Gastrocnemius medialis (tissue), 4 donors: ENCODE results near the gene POLD1. TPM values are rescaled to one million over a fixed set of nuclear protein-coding genes. Genes with fewer than 3 reads are reported as not detected.
"Not testable (repeated sequence)": the region's sequence is repeated elsewhere in the genome, so short reads cannot be mapped to it uniquely, and the experiment has no call there.

ENCODE experiments used
- ATAC-seq, 2 donors: fragments of 150-250 bp; one replicate each; pipeline ENCODE4 v1.9.1; 2016
- DNase-seq, 2 donors: peaks; one replicate each; pipeline ENCODE4 v3.0.0-alpha.2; 2019
- H3K27ac ChIP-seq, 4 donors: fragments of 200-600 bp; sonication (generic); 1 replicate in 1 of 4; 2 replicates in 3 of 4; pipeline ENCODE4 v1.5.1; 2016 to 2018; ENCODE audit warnings: mild to moderate bottlenecking in 2 of 4, moderate library complexity in 1 of 4
- H3K27me3 ChIP-seq, 3 donors: fragments of 200-600 bp; sonication (generic) in 2 of 3; 1 replicate in 1 of 3; 2 replicates in 2 of 3; pipeline versions ENCODE4 v1.5.1 to v1.6.0; 2016 to 2019; ENCODE audit warnings: mild to moderate bottlenecking in 1 of 3, moderate library complexity in 1 of 3
- H3K36me3 ChIP-seq, 2 donors: fragments of 200-600 bp; sonication (generic) in 1 of 2; one replicate each; pipeline ENCODE4 v1.5.1; 2017 to 2018
- H3K4me1 ChIP-seq, 2 donors: fragments of 200-600 bp; sonication (generic) in 1 of 2; one replicate each; pipeline ENCODE4 v1.5.1; 2016 to 2017; ENCODE audit warnings: mild to moderate bottlenecking in 2 of 2
- H3K4me3 ChIP-seq, 4 donors: fragments of 200-600 bp; sonication (generic) in 3 of 4; 1 replicate in 1 of 4; 2 replicates in 3 of 4; pipeline ENCODE4 v1.5.1; 2016 to 2019; ENCODE audit warnings: mild to moderate bottlenecking in 2 of 4
- H3K9me3 ChIP-seq, 3 donors: fragments of 200-600 bp; sonication (generic) in 2 of 3; 1 replicate in 1 of 3; 2 replicates in 2 of 3; pipeline ENCODE4 v1.5.1; 2016 to 2019
- CTCF ChIP-seq, 5 experiments: fragments of 450-650 bp in 3 of 5; fragments of 200-600 bp in 2 of 5; sonication (generic) in 2 of 5; IDR thresholded peaks in 4 of 5; conservative IDR thresholded peaks in 1 of 5; 1 replicate in 4 of 5; 2 replicates in 1 of 5; pipeline ENCODE4 v1.5.1; 2016 to 2019; ENCODE audit warnings: antibody characterized with exemption in 5 of 5, mild to moderate bottlenecking in 3 of 5, moderate library complexity in 3 of 5
- POLR2A ChIP-seq, 2 donors: fragments of 450-650 bp; IDR thresholded peaks; one replicate each; pipeline ENCODE4 v1.6.1; 2017; ENCODE audit warnings: antibody characterized with exemption in 2 of 2, mild to moderate bottlenecking in 2 of 2, moderate library complexity in 2 of 2
- in situ Hi-C, 4 donors: fragments of 200-750 bp; cut with MboI; loops; one replicate each; pipeline versions ENCODE4 v1.15.0 to v1.8.0; 2017; ENCODE audit warnings: low sequenced_read_pairs in 4 of 4
- intact Hi-C: fragments of 100-400 bp; cut with DNase I; formaldehyde crosslinking; loops from one replicate; pipeline ENCODE4 v1.15.1; 2023; ENCODE audit warnings: low total_unique reads
- total RNA-seq, 4 donors: library from RNA; depleted of rRNA; stranded (reverse); fragments of >200 nt; gene quantifications; one replicate each; pipeline versions ENCODE4 v1.1.0 to v1.2.3, GENCODE V29; 2016

The POLD1 gene
- 10 to 100 TPM in 1 of 4 donors, 1 to 10 TPM in 3; 4.0 to 18.3 (median 6.0) TPM for total RNA-seq

- H3K9me3 ChIP-seq = no peaks in the 10 kb centered on the region
- ATAC-seq (peak; percentile 93 to 94), DNase-seq (peak; percentile 95 to 97)
- peak within 1 kb of the TSS; percentile 71 to 95 (median 84) for H3K27ac ChIP-seq
- no peaks in the 10 kb centered on the region for H3K27me3 ChIP-seq
- in situ Hi-C loops (no loop called here), intact Hi-C loops (loop anchor here (1.0 to 5.0 kb wide), 3 partner anchors 8 to 418 kb away; partner anchors contain the start of gene NR1H2)
- H3K4me3 ChIP-seq = peak within 1 kb of the TSS; percentile 63 to 83 (median 76)
- peaks cover 8 to 14% of the 10 kb centered on the region in 2 donors for H3K4me1 ChIP-seq
- peaks cover 0 to 36% of the 10 kb centered on the region in 2 donors for H3K36me3 ChIP-seq
- TF ChIP-seq CTCF (IDR thresholded peaks at IDR 0.05 in 4 of 5, conservative IDR thresholded peaks at IDR 0.05 in 1 of 5) (no peak), POLR2A (IDR thresholded peaks at IDR 0.05) (peak in 1 of 2 donors; percentile 32)
Observed at GRCh38 chr19:50383852-50384684, at the start of gene POLD1. POLD1 (plus strand) TSS chr19:50384347; CDS start chr19:50398852, 14,505 bp downstream.

DNA sequence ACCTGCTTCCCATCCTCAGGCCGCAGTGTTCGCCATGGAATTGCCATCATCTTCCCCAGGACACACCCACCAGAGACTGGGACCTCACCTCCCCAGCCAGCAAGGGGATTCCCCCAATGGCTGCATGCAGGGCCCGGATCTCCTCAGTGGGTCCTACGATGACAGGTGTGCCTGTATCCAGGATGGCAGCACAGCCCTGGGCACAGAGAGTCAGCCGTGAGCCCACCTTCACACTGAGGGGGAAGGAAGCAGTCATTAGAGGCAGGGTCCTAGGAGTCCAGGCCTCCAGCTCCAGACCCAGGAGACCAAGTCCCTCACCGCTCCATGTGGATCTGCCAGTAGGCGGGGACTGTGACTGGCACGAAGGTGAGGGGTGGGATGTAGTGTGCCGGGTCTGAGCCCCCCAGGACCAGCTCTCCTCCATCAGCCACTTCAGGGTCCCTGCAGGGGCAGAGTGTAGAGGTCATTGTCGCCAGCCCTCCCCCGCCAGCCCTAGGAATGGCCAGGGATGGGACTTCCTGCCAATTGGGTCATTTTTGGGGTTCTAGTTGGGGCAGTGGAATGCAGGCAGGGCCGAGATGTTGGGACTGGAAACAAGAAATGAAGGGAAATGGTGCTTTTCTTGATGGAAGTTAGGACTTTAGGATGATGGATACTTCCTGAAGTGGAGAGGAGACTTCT, 49.3 kb upstream of the POLD1 start:
- no peaks in the 10 kb centered on the region for H3K9me3 ChIP-seq
- H3K27ac ChIP-seq = no peak overlapping the region
- DNase-seq (peak in 1 of 2 donors; percentile 9), ATAC-seq (no peak)
- intact Hi-C loops = loop anchor here (5.0 kb wide), 1 partner anchor 47 kb away; the partner anchor contains the start of gene POLD1
- peaks cover 24 to 29% of the 10 kb centered on the region in 2 donors for H3K4me1 ChIP-seq
- in situ Hi-C loops = no loop called here
- H3K27me3 ChIP-seq = peaks cover 0 to 11% (median 8%) of the 10 kb centered on the region in 3 donors
- no peaks in the 10 kb centered on the region for H3K36me3 ChIP-seq
- TF ChIP-seq CTCF (IDR thresholded peaks at IDR 0.05 in 4 of 5, conservative IDR thresholded peaks at IDR 0.05 in 1 of 5) (no peak), POLR2A (IDR thresholded peaks at IDR 0.05) (no peak)
- no peak overlapping the region for H3K4me3 ChIP-seq

DNA sequence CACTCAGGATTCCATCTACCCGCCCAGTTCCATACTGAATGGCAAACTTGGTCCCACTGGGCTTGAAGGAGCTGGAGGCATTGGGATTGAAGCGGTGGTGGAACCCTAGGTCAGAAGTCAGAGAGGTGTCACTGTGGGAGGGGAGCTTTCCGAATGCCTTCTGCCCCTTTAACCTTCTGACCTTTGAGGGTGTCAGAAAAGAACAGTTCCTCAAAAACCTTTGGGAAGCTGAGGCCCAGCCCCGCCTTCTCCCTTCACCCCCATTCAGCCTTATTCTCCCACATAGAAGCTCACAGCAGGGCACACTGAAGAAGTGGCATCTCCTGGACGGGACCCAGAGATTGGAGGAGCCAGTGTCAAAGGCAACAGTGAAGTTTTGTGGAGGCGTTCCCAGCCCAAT, 47.1 kb upstream of the POLD1 start:
- intact Hi-C loops, H3K27ac ChIP-seq, DNase-seq, H3K36me3 ChIP-seq, in situ Hi-C loops, H3K9me3 ChIP-seq, ATAC-seq, H3K4me3 ChIP-seq, H3K27me3 ChIP-seq: not testable (repeated sequence)
- peaks cover 11 to 12% of the 10 kb centered on the region in 2 donors for H3K4me1 ChIP-seq

DNA sequence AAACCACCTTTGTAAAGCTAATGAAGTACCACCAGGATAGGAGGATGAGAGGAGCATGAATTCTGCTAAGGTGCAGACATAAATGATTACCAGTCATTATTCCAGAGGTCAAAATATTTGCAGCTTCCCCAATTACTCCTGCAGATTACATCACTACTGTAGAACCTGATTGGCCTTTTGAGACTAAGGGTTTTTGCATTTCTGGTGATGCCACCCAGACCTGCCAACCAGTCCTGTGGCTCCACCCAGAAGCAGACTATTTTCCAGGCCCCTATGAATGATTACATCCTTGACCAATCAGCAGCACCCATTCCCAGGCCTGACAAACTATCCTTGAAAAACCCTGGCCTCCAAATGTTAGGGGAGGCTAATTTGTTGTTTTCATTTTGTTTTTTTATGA, 43.8 kb upstream of the POLD1 start:
- no peaks in the 10 kb centered on the region for H3K9me3 ChIP-seq
- no peak for TF ChIP-seq POLR2A (IDR thresholded peaks at IDR 0.05)
- no peak for TF ChIP-seq CTCF (IDR thresholded peaks at IDR 0.05 in 4 of 5, conservative IDR thresholded peaks at IDR 0.05 in 1 of 5)
- H3K36me3 ChIP-seq = no peaks in the 10 kb centered on the region
- H3K4me1 ChIP-seq = no peaks in the 10 kb centered on the region
- in situ Hi-C loops = no loop called here
- ATAC-seq (no peak), DNase-seq (no peak)
- H3K27ac ChIP-seq = no peak overlapping the region
- intact Hi-C loops = no loop called here
- no peak overlapping the region for H3K4me3 ChIP-seq
- no peaks in the 10 kb centered on the region for H3K27me3 ChIP-seq

DNA sequence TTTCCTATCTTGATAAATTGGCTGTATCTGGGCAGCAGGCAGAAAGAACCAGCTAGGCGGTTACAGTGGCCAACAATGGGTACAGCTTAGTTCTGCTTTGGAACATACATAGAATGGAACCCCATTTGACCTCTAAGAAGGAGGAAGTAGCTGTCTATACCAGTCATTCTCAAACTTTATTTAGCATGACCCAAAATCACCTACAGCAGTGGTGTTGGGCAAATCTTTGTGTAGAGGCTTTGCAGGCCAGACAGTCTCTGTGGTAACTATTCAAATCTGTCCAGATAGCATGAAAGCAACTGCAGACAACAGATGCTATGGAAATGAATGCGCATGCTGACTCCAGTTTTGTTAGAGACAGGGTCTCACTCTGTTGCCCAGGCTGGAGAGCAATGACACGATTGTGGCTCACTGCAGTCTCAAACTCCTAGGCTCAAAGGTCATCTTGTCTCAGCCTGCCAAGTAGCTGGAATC, 43.0 kb upstream of the POLD1 start:
- H3K27me3 ChIP-seq = no peaks in the 10 kb centered on the region
- H3K4me1 ChIP-seq = no peaks in the 10 kb centered on the region
- in situ Hi-C loops = no loop called here
- TF ChIP-seq CTCF (IDR thresholded peaks at IDR 0.05 in 4 of 5, conservative IDR thresholded peaks at IDR 0.05 in 1 of 5) (no peak), POLR2A (IDR thresholded peaks at IDR 0.05) (no peak)
- intact Hi-C loops = no loop called here
- H3K27ac ChIP-seq = no peak overlapping the region
- no peaks in the 10 kb centered on the region for H3K9me3 ChIP-seq
- no peaks in the 10 kb centered on the region for H3K36me3 ChIP-seq
- ATAC-seq = no peak
- no peak overlapping the region for H3K4me3 ChIP-seq
- no peak for DNase-seq
